ENCODE data around the gene PDCD1.
"Not testable (repeated sequence)": the region's sequence is repeated elsewhere in the genome, so short reads cannot be mapped to it uniquely, and the experiment has no call there.

The PDCD1 gene

DNA sequence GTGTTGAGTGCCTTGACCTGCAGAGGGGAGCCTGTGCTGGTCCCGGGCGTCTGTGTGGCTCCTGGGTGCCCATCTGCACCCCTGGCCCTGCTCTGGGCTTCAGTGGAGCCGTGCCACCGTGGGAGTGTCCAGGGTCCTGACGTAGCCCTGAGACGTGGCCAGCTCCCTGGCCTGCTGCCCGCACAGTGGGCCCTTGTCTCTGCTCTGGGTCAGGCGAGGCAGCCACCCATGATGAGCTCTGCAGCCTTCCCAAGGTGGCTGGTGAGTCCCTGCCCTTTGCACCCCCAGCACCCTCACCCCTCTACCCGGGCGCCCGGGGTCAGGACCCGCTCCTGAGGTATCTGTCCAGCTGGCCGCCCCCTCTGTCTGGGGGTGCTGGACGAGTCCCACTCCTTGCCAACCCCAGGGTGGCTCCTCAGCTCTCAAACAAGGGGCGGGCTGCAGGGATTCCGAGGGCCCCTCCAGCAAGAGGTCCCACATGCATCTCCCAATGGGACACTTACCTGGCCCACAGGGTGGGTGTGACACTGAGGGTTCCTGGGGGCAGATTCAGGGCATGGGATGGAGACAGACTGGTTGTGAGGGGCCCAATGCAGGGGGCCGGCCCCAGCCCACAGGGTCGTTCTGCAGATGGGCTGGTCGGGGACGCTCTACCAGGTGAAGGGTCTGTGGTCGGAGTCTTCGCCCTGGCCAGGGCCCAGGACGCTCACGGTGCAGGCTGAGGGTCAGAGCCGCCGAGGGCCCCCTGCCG, 47.3 kb downstream of the PDCD1 start:
- DNase-seq, result no peak

DNA sequence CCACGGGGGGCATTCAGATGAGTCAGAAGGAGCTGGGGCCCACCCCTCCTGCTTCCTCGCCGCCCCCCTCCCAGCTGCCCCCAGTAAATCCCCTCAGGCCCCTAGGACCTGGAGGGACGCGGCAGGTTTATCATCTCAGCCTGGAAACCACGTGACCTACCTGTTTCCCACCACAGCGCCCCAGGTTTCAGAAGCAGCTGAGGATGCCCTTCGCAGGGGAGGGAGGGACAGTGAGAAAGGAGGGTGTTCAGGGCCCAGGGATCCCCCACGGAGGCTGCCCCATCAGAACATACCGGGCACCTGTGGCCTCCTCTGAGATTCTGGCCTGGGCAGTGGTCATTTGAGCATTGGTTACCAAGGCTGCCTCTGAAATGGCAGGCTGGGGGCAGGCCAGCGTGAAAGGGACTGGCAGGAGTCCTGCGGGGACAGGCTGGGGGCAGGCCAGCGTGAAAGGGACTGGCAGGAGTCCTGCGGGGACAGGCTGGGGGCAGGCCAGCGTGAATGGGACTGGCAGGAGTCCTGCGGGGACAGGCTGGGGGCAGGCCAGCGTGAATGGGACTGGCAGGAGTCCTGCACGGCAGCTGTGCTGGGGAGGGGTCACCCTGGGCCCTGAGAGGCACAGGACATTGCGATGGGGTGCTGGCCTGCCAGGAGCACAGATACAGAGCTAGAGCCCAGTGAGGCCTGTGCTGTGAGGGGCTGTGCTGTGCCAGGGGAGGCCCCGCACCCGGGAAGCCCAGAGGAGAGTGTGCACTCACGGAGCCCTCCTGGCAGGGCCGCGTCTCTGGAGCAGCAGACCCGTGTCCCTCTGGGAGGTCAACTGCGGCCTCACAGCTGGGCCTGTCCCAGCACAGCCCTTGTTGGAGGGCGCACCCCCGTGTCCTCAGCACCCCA, 48.1 kb downstream of the PDCD1 start:
- no peak for DNase-seq

- DNase-seq, result no peak
Observed at GRCh38 chr2:241809383-241810306, 49.0 kb downstream of the PDCD1 start.

- DNase-seq, result no peak
Observed at GRCh38 chr2:241808721-241809382, 49.8 kb downstream of the PDCD1 start, which contains the start of gene NEU4. TSS of gene NEU4 (plus strand) at chr2:241809193. CDS start at chr2:241814485, 5,292 bp downstream.

GRCh38 chr2:241808051-241808720, 50.5 kb downstream of the PDCD1 start:
- no peak for DNase-seq

- not testable (repeated sequence) for DNase-seq
Observed at GRCh38 chr2:241806217-241806616, 52.5 kb downstream of the PDCD1 start.

DNA sequence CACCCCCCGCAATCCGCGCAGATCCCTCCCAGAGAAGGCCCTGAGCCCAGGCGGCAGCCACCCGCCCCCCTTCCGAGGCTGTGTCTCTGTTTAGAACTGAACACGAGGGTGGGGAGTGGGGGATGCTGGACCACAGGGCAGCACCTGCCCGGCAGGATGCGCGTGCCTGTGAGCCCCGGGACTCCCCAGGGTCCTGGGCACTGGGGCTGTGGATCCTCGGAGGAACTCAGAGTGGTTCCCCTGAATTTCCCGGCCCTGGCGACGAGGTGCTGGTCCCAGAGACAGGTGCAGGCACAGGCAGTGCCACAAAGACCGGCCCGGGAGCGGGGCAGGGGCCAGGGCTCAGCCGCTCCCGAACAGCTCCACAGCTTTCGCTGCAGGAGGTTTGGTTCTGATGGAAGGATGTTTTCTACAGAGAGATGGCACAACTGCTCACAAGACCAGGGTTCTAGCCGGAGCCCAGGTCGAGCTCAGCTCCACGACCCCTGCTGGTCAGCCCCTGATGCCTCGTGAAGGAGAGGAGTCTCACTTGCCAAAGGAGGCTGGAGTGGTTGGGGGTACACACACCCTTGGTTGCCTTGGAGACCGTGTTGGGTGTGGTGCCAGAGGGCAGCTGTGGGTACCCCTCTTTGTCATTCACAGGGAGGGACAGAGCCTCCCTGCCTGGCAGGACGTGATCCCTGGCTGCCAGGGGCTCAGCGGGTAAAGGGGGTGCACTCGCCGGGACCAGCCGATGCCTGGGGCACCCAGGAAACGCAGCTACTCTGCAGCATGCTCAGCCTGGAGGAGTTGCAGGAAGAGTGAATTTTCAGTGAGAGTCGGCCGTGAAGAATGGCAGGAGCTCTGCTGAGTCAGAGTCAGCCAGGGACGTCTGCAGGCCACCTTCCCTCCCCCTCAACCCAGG, 54.1 kb downstream of the PDCD1 start:
- DNase-seq, result no peak

DNA sequence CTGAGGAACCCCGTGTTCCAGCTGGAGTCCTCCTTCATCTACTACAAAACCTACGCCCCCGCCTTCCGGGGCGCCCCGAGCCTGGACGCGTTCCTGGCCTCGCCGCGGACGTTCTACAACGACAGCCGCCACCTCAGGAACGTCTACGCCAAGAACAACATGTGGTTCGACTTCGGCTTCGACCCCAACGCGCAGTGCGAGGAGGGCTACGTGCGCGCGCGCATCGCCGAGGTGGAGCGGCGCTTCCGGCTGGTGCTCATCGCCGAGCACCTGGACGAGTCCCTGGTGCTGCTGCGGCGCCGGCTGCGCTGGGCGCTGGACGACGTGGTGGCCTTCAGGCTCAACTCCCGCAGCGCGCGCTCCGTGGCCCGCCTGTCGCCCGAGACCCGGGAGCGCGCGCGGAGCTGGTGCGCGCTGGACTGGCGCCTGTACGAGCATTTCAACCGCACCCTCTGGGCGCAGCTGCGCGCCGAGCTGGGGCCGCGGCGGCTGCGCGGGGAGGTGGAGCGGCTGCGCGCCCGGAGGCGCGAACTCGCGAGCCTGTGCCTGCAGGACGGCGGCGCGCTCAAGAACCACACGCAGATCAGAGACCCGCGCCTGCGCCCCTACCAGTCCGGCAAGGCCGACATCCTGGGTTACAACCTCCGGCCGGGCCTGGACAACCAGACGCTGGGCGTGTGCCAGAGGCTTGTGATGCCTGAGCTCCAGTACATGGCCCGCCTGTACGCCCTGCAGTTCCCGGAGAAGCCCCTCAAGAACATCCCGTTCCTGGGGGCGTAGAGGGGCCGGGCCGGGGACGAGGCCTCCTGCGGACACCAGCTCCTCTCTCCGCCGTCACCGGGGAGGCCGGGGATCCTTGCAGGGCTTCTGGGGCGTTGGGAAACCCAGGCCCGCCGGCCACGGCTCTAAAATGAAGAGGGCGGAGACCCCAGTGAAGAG, 55.0 kb downstream of the PDCD1 start:
- DNase-seq, result peak; percentile 35

GRCh38 chr2:241802421-241803318, 56.0 kb downstream of the PDCD1 start:
- no peak for DNase-seq

- no peak for DNase-seq
Observed at GRCh38 chr2:241801611-241802420, 56.9 kb downstream of the PDCD1 start.

DNA sequence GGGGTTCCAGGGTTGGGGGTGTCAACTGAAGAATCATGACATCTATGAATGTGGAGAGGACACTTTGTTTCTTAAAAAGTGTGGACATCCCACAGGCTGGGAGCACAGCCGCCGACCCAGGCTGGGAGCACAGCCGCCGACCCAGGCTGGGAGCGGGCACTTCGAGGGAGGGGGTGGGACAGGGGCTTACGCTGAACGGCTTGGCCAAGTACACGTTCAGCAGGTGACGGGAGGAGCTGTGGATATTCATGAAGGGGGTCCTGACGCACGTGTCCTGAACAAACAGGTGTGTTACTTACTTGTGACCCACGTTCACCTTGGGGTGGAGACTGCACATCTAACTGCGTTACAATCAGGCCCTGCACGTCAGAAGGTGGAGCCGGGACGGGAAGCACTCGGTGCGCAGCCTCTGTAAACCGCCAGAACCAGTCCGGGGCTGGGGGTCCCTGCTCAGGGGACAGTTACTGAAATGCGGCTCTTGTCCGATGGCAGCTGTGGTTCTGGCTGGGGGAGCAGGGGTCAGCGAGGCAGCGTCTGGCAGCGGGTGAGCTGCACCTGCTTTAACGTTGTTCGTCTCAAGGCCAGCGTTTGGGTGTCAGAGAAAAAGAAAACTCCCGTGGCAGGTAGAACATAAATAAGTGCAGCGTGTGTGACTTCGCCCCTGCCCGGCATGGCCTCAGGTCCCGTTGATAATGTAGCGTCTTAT, 58.3 kb downstream of the PDCD1 start:
- not testable (repeated sequence) for DNase-seq
